GM18907 (cell line): ENCODE measurements around the gene NAA20.

ENCODE experiments used
- ATAC-seq: cut with Tn5 transposase; IDR thresholded peaks from one replicate; pipeline ENCODE4 v1.9.1; 2021; ENCODE audit warnings: mild to moderate bottlenecking, moderate library complexity; ENCODE audit not compliant: unreplicated experiment

NAA20 gene

GRCh38 chr20:20073801-20074371 is 56.7 kb downstream of the NAA20 start:
- no peak for ATAC-seq

DNA sequence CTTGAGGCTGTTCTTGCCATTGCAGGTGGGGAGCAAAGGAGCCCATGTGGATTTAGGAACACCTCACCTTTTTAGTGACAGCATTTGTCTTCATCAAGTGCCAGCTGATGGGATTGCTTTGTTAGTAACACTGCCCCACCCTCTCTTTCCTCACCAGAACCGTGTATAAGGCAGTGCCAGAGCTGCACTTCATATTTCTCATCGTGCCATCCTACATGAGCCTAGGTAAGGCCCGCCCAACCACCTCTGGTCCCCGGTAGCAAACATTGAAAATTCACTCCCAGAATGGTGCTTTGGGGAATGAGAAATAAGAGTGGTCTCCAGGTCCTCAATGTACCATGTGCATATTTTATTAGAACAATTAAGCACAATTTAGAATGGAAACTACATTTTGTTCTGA is 57.9 kb downstream of the NAA20 start:
- no peak for ATAC-seq

GRCh38 chr20:20076297-20077065 is 59.3 kb downstream of the NAA20 start:
- ATAC-seq: no peak

DNA sequence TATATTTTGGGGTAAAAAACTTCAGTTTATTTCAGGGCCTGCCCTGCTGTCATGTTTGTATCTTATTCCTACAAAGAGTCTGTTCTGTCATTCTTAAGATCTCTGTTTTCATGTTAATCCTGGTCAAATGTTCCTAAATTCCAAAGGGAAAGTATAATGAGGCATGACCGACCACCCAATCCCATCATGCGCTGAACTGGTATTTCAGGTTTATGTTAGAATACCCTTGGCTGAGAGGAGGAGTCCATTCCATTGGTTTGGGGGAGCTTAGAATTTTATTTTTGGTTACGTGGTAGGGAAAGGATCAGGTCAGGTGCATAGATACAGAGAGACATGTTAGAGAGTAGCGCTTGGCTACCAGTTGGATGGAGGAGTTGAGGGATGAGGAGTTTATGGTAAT is 60.9 kb downstream of the NAA20 start:
- no peak for ATAC-seq

DNA sequence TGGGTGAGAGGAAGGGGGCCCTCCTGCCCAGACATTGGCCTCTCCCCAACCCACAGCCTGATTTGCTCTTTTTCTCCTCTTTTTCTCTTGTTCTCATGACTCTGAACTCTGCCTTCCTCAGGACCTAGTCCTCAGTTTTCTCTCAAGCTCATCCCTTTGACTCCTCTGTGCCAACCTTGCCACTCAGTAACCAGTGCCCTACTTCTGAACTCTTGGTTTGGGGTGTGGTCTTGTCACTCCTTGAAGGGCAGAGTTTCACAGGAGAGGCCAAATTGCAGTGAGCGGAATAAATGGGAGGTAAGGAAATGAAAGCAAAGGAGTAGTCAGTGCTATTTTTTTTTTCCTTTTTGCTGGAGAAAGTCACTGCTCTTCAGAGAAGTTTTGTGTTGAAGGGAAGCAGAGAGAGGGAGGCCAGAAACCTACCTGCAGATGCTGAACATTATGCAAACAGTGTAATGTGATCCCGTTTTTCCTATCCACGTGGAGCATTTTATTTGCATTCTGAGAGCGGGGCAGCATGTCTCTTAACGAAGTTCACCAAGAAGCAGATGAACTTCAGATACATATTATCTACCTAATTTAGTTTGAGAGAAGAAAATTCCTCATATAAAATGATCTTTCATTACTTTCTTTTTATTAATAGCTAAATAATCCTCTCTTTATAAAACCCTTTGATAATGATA is 62.1 kb downstream of the NAA20 start:
- ATAC-seq: no peak
